Measurements from ENCODE around the gene RNF103.

Gene RNF103

GRCh38 chr2:86562922-86563649, 60.6 kb downstream of the RNF103 start, which contains the start of gene CHMP3:
TSS of gene CHMP3 (minus strand) at chr2:86563443. CDS start at chr2:86563348, 95 bp downstream.
- peak; percentile 96 to 97 for DNase-seq

GRCh38 chr2:86562485-86562921, 61.2 kb downstream of the RNF103 start:
- no peak for DNase-seq

GRCh38 chr2:86557836-86558235, 65.8 kb downstream of the RNF103 start:
- no peak for DNase-seq

DNA sequence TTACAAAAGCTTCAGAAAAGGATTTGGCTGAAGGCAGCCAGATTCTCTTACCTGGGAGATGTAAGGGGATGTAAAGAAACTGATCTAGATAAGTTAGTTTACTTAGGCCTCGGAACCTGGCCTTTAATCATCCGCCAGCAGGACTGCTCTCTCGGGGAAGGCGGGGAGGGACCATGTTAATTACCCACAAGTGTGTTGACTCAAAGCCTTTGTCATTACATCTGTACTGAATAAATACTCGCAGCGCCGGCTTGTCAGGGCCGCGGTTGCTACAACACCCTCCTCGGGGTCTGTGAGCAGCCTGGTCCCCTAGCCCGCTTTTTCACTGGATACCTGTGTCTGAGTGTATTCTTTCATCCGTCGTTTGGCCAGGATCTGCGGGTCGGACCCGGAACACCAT, 67.2 kb downstream of the RNF103 start:
- no peak for DNase-seq
